HL-60 (cell line): ENCODE results near the gene RAB13.

Source experiments
- CTCF ChIP-seq: IDR thresholded peaks from one replicate; pipeline ENCODE4 v1.5.1; 2011; ENCODE audit warnings: low read length, control low read depth, inconsistent platforms; ENCODE audit not compliant: insufficient read depth
- POLR2AphosphoS5 ChIP-seq: IDR thresholded peaks from 2 replicates; pipeline ENCODE4 v1.6.1; 2012; ENCODE audit warnings: low read depth

- TF ChIP-seq POLR2AphosphoS5, result no peak
- TF ChIP-seq CTCF, result no peak
Observed at GRCh38 chr1:153939476-153939875, 46.7 kb downstream of the RAB13 start.
